Liver (tissue), 9 donors: ENCODE data around the gene WDR3. TPM values are rescaled to one million over a fixed set of nuclear protein-coding genes. Genes with fewer than 3 reads are reported as not detected.
A peak's percentile ranks its signal among the peaks of the same experiment; 100 is the strongest.

Experiments
- DNase-seq: peaks from one replicate; pipeline ENCODE4 v3.0.0-alpha.2; 2017; ENCODE audit warnings: low spot score
- H3K27ac ChIP-seq, 2 donors: one replicate each; pipeline ENCODE4 v1.7.0; 2013; ENCODE audit warnings: inconsistent platforms in 2 of 2, low read length in 2 of 2, control low read depth in 1 of 2, low read depth in 1 of 2, mild to moderate bottlenecking in 1 of 2
- H3K27me3 ChIP-seq, 4 donors: one replicate each; pipeline versions ENCODE4 v1.6.1 to v1.7.0; 2013; ENCODE audit warnings: low read length in 3 of 4, inconsistent platforms in 1 of 4, mild to moderate bottlenecking in 1 of 4, moderate library complexity in 1 of 4; ENCODE audit not compliant: control insufficient read depth in 4 of 4, insufficient read depth in 4 of 4
- H3K36me3 ChIP-seq, 4 donors: one replicate each; pipeline versions ENCODE4 v1.6.1 to v1.7.0; 2013; ENCODE audit warnings: low read length in 3 of 4, mild to moderate bottlenecking in 3 of 4, low read depth in 1 of 4, moderate library complexity in 1 of 4; ENCODE audit not compliant: control insufficient read depth in 4 of 4, insufficient read depth in 3 of 4
- H3K4me1 ChIP-seq, 4 donors: one replicate each; pipeline versions ENCODE4 v1.6.1 to v1.7.0; 2013; ENCODE audit warnings: low read length in 3 of 4, mild to moderate bottlenecking in 3 of 4, moderate library complexity in 1 of 4; ENCODE audit not compliant: control insufficient read depth in 4 of 4, insufficient read depth in 4 of 4
- H3K4me3 ChIP-seq, 3 donors: one replicate each; pipeline versions ENCODE4 v1.6.1 to v1.7.0; 2013; ENCODE audit warnings: low read length in 3 of 3, control low read depth in 1 of 3, low read depth in 1 of 3, mild to moderate bottlenecking in 1 of 3
- H3K9ac ChIP-seq, 2 donors: one replicate each; pipeline ENCODE4 v1.7.0; 2013; ENCODE audit warnings: low read length in 2 of 2, mild to moderate bottlenecking in 2 of 2, moderate library complexity in 2 of 2, control low read depth in 1 of 2, low read depth in 1 of 2
- H3K9me3 ChIP-seq, 4 donors: one replicate each; pipeline versions ENCODE4 v1.6.1 to v1.7.0; 2013; ENCODE audit warnings: low read length in 3 of 4; ENCODE audit not compliant: control insufficient read depth in 4 of 4
- ATF3 ChIP-seq: IDR thresholded peaks from 2 replicates; pipeline ENCODE4 v1.6.1; 2016; ENCODE audit warnings: antibody characterized with exemption
- CTCF ChIP-seq: fragments of 150-350 bp; IDR thresholded peaks from 2 replicates; pipeline ENCODE4 v1.5.1; 2017; ENCODE audit warnings: improper control_type of control experiment, low read depth, low read length; ENCODE audit not compliant: missing input control
- FOXA1 ChIP-seq: IDR thresholded peaks from 2 replicates; pipeline ENCODE4 v1.6.1; 2016; ENCODE audit warnings: antibody characterized with exemption
- FOXA2 ChIP-seq: IDR thresholded peaks from 2 replicates; pipeline ENCODE4 v1.6.1; 2016; ENCODE audit warnings: antibody characterized with exemption
- GABPA ChIP-seq, 2 donors: IDR thresholded peaks in 1 of 2; conservative IDR thresholded peaks in 1 of 2; 2 replicates each; pipeline ENCODE4 v1.6.1; 2016; ENCODE audit warnings: antibody characterized with exemption in 2 of 2, mild to moderate bottlenecking in 1 of 2, moderate library complexity in 1 of 2
- HNF4G ChIP-seq: IDR thresholded peaks from 2 replicates; pipeline ENCODE4 v1.6.1; 2016; ENCODE audit warnings: antibody characterized with exemption
- JUND ChIP-seq, 2 donors: IDR thresholded peaks; 2 replicates each; pipeline ENCODE4 v1.6.1; 2016; ENCODE audit warnings: antibody characterized with exemption in 2 of 2
- MAX ChIP-seq: IDR thresholded peaks from 2 replicates; pipeline ENCODE4 v1.6.1; 2016; ENCODE audit warnings: antibody characterized with exemption
- NR2F2 ChIP-seq: IDR thresholded peaks from 2 replicates; pipeline ENCODE4 v1.6.1; 2016; ENCODE audit warnings: antibody characterized with exemption
- RAD21 ChIP-seq, 2 donors: IDR thresholded peaks; 2 replicates each; pipeline ENCODE4 v1.6.1; 2016; ENCODE audit warnings: antibody characterized with exemption in 2 of 2, mild to moderate bottlenecking in 2 of 2
- REST ChIP-seq: IDR thresholded peaks from 2 replicates; pipeline ENCODE4 v1.6.1; 2016; ENCODE audit warnings: antibody characterized with exemption, mild to moderate bottlenecking
- SP1 ChIP-seq: IDR thresholded peaks from 2 replicates; pipeline ENCODE4 v1.6.1; 2018; ENCODE audit warnings: antibody characterized with exemption, mild to moderate bottlenecking
- TAF1 ChIP-seq: conservative IDR thresholded peaks from 2 replicates; pipeline ENCODE4 v1.6.1; 2016; ENCODE audit warnings: antibody characterized with exemption, mild to moderate bottlenecking
- YY1 ChIP-seq: IDR thresholded peaks from 2 replicates; pipeline ENCODE4 v1.6.1; 2016; ENCODE audit warnings: antibody characterized with exemption, mild to moderate bottlenecking
- ZBTB33 ChIP-seq: IDR thresholded peaks from 2 replicates; pipeline ENCODE4 v1.6.1; 2016; ENCODE audit warnings: antibody characterized with exemption
- WGBS: extraction: QIAGEN DNeasy Blood & Tissue Kit; methylation state at CpG from one replicate; pipeline ENCODE4 v1.1.7; 2013; 5-methylcytosine and 5-hydroxymethylcytosine counted together
- polyA plus RNA-seq, 2 donors: library from polyadenylated mRNA; stranded (reverse) in 1 of 2; unstranded in 1 of 2; fragments of 200-250 nt in 1 of 2; fragments of >200 nt in 1 of 2; fragmentation: Nextera tagmentation in 1 of 2; extraction: Ambion mirVana in 1 of 2; gene quantifications; one replicate each; pipeline versions ENCODE4 v1.2.1 to v1.2.3, GENCODE V29; 2013 to 2015
- total RNA-seq, 2 donors: library from RNA; depleted of rRNA; stranded (reverse); fragments of >200 nt; gene quantifications; one replicate each; pipeline ENCODE4 v1.2.3, GENCODE V29; 2014
- donor health status: healthy.
- donor health status: healthy.
- donor health status: healthy.
- donor health status: healthy.
- donor health status: healthy.

Gene WDR3
- total and polyA plus RNA-seq, 4 donors, result 4.4 to 24.5 (median 11.5) TPM

GRCh38 chr1:117895482-117896114, 33.9 kb upstream of the WDR3 start:
- peaks cover 3 to 30% (median 24%) of the 10 kb centered on the region in 4 donors for H3K36me3 ChIP-seq
- peak; percentile 67 for DNase-seq
- H3K4me3 ChIP-seq, result no peak overlapping the region
- no peak overlapping the region for H3K27ac ChIP-seq
- peaks cover 0 to 9% (median 6%) of the 10 kb centered on the region in 4 donors for H3K4me1 ChIP-seq
- 23% methylated on average over 4 of the region's 4 CpGs for WGBS
- no peak overlapping the region for H3K9ac ChIP-seq
- no peaks in the 10 kb centered on the region for H3K9me3 ChIP-seq
- H3K27me3 ChIP-seq, result no peaks in the 10 kb centered on the region
- TF ChIP-seq CTCF (peak; percentile 58), FOXA1 (no peak), ATF3 (no peak), RAD21 (IDR thresholded peaks at IDR 0.05) (peak; percentile 91 to 93)

- Histone ChIP-seq H3K27me3 (no peaks in the 10 kb centered on the region), H3K4me1 (peaks cover 0 to 7% (median 4%) of the 10 kb centered on the region in 4 donors), H3K9ac (no peak overlapping the region), H3K36me3 (peaks cover 3 to 33% (median 24%) of the 10 kb centered on the region in 4 donors), H3K27ac (no peak overlapping the region), H3K9me3 (no peaks in the 10 kb centered on the region), H3K4me3 (no peak overlapping the region)
- WGBS, result 43% methylated on average over 4 of the region's 4 CpGs
- no peak for DNase-seq
- TF ChIP-seq JUND (IDR thresholded peaks at IDR 0.05) (no peak), NR2F2 (no peak), ATF3 (no peak), CTCF (no peak), GABPA (IDR thresholded peaks at IDR 0.05 in 1 of 2, conservative IDR thresholded peaks at IDR 0.05 in 1 of 2) (no peak), HNF4G (no peak), TAF1 (no peak), REST (no peak), ZBTB33 (no peak), FOXA2 (no peak), MAX (no peak), FOXA1 (no peak), YY1 (no peak), SP1 (no peak)
Measured at GRCh38 chr1:117897551-117897950, 32.0 kb upstream of the WDR3 start.
